A549 (cell line): ENCODE results near the gene RNF133.

ENCODE experiments used
- CTCF ChIP-seq: fragments of >200 bp; sonication (Bioruptor Twin); formaldehyde crosslinking; IDR thresholded peaks from 3 replicates; pipeline ENCODE4 v1.5.1; 2016
- ELK1 ChIP-seq: fragments of 150-350 bp; IDR thresholded peaks from 2 replicates; pipeline ENCODE4 v1.6.1; 2014; ENCODE audit warnings: low read depth, mild to moderate bottlenecking, low read length
- GATA3 ChIP-seq: IDR thresholded peaks from 2 replicates; pipeline ENCODE4 v1.6.1; 2012; ENCODE audit warnings: borderline replicate concordance
- JUN ChIP-seq, 2 experiments: fragments of >200 bp; sonication (Bioruptor Twin); formaldehyde crosslinking; IDR thresholded peaks; 2 replicates in 1 of 2; 3 replicates in 1 of 2; pipeline ENCODE4 v1.6.1; 2016 to 2017
- JUNB ChIP-seq: fragments of >200 bp; sonication (Bioruptor Twin); formaldehyde crosslinking; IDR thresholded peaks from 2 replicates; pipeline ENCODE4 v1.6.1; 2016
- KDM1A ChIP-seq: fragments of 200-600 bp; sonication (generic); IDR thresholded peaks from 2 replicates; pipeline ENCODE4 v1.6.1; 2016; ENCODE audit warnings: low read depth, mild to moderate bottlenecking
- MAFK ChIP-seq: fragments of 450-650 bp; IDR thresholded peaks from 2 replicates; pipeline ENCODE4 v1.6.1; 2014; ENCODE audit not compliant: partially characterized antibody
- POLR2A ChIP-seq: IDR thresholded peaks from 2 replicates; pipeline ENCODE4 v1.6.1; 2012; ENCODE audit warnings: mild to moderate bottlenecking, low read length
- RAD21 ChIP-seq, 2 experiments: fragments of >200 bp in 1 of 2; sonication (Bioruptor Twin) in 1 of 2; formaldehyde crosslinking in 1 of 2; IDR thresholded peaks in 1 of 2; conservative IDR thresholded peaks in 1 of 2; 2 replicates in 1 of 2; 3 replicates in 1 of 2; pipeline ENCODE4 v1.6.1; 2012 to 2018; ENCODE audit warnings: inconsistent platforms in 1 of 2
- TF ChIP-seq, protein P1 (sequence below): fragments of 450-650 bp; IDR thresholded peaks from 2 replicates; pipeline ENCODE4 v1.6.1; 2014; ENCODE audit warnings: antibody characterized with exemption

DNA sequence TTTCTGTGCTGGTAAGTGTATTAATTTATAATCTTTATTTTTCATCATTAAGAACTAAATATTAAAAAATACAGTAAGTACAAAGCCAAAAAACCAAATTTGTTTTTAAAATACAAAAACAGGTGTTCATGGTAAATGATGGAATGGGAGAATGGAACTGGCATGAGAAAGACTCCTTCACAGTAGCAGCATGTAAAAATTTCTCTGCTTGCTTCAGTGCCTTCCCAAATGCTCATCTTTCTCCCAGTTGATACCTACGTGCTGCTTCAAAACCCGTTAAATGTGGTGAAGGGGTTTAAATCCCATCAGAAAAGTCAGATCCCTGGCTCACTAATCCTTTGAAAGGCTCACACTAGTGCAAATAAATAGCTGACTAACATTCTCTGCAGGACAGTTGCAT, 4.2 kb downstream of the RNF133 start:
- TF ChIP-seq POLR2A (no peak), JUN (IDR thresholded peaks at IDR 0.05) (no peak), MAFK (no peak), CTCF (no peak), GATA3 (no peak), KDM1A (no peak), ELK1 (no peak), JUNB (no peak), RAD21 (conservative IDR thresholded peaks at IDR 0.05 in 1 of 2, IDR thresholded peaks at IDR 0.05 in 1 of 2) (no peak)
- TF ChIP-seq, protein P1, sequence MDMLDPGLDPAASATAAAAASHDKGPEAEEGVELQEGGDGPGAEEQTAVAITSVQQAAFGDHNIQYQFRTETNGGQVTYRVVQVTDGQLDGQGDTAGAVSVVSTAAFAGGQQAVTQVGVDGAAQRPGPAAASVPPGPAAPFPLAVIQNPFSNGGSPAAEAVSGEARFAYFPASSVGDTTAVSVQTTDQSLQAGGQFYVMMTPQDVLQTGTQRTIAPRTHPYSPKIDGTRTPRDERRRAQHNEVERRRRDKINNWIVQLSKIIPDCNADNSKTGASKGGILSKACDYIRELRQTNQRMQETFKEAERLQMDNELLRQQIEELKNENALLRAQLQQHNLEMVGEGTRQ, result no peak
